Measurements from ENCODE around the gene OXA1L.
"Not testable (repeated sequence)": the region's sequence is repeated elsewhere in the genome, so short reads cannot be mapped to it uniquely, and the experiment has no call there.

OXA1L gene

DNA sequence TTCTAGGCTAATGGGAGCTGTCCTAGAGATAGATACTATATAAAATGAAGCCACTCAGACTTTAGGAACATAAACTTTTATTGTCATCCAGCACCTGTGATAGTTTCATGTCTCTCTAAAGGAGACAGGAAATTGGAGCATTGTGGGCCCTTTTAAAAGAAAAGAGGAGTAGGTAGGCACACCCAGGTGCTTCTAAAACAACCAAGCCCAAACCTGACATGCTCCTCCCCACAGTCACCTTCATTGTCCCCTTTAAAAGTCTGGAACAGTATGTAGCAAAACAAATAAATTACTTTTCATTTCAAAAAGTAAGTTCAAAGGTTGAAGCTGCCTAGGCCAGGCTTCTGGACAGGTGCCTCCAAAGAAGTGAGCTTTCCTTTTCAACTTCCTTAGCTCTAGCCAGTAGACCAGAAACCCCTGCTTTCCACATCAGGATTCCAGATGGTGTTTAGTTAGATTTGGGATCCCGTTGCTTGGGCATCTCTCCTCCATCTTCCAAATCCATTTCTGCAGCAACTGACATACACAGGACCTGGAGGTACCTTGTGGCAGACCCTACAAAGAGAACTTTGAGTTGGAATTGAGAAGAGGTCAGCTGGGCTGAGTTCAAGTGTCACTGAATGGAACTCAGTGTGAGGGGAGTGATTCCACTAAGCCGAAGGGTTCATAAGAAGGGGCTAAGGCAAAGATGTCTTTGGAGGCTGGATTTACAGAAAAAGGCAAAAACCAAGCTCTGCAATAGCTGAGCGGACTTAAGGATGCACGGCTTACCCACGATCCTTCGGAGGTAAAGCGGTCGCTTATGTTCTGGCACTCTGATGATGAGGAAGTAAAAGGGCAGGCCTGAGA lies 6.9 kb downstream of the OXA1L start:
- H3K9me3 ChIP-seq (ENCODE audit: low read length), result no peaks in the 10 kb centered on the region
- no peaks in the 10 kb centered on the region for H3K27me3 ChIP-seq (ENCODE audit: insufficient read depth, low read length)
- H3K4me3 ChIP-seq (ENCODE audit: low read length), result no peak overlapping the region
- H3K36me3 ChIP-seq (ENCODE audit: insufficient read depth, low read length), result peaks cover 48% of the 10 kb centered on the region
- peaks cover 3% of the 10 kb centered on the region for H3K4me1 ChIP-seq (ENCODE audit: insufficient read depth, low read length)
- H2AFZ ChIP-seq (ENCODE audit: low read depth, low read length), result no peak overlapping the region

DNA sequence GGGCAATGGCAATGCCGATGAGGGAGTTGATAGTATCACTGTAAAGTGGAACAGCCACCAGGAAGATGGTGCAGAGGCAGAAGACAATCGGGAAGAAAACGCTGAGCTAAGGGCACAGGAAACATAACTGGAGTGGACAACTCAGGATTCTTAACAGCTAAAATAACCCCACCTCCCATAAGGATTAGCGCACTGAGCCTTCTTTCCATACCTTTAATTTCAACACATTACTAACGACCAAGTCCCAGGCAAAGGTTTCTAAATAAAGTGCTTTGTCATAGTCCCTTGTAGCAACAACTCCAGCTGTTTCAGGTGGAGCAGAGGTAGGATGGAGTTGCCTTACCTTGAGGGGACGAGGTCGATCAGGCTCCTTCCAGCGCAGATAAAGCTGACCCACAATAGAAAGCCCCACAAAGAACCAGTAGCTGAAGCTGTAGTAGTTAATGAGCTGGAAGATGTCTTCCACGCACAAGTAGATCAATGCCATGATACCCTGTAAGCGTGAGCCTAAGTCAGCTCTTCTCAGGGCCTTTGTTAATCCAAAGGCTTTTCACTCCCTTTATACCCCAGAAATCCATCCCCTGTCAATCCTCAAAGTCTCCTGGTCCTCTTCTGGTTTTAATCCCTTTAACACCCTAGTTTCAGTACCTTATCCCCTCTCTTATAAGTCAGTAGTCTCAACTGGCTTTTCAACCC lies 7.7 kb downstream of the OXA1L start:
- no peak overlapping the region for H2AFZ ChIP-seq (ENCODE audit: low read depth, low read length)
- H3K36me3 ChIP-seq (ENCODE audit: insufficient read depth, low read length), result peaks cover 44% of the 10 kb centered on the region
- no peaks in the 10 kb centered on the region for H3K9me3 ChIP-seq (ENCODE audit: low read length)
- no peak overlapping the region for H3K4me3 ChIP-seq (ENCODE audit: low read length)
- no peaks in the 10 kb centered on the region for H3K27me3 ChIP-seq (ENCODE audit: insufficient read depth, low read length)
- H3K4me1 ChIP-seq (ENCODE audit: insufficient read depth, low read length), result no peaks in the 10 kb centered on the region

DNA sequence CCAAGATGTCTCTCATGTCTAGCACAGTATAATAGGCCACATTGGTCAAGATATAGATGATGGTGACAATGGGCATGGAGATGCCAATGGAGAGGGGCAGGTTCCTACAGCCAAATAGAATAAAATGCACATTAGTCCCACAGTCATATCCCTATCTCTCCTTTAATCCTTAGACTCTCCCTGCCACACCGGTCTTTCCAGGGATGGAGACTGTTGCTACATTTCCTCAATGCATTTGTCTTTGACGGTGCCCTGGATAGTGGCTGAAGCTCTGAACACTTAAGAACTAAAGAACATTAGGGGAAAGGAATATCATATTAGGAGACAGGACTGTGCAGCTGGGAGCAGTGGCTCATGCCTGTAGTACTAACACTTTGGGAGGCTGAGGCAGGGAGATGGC lies 9.7 kb downstream of the OXA1L start:
- H3K4me1 ChIP-seq (ENCODE audit: insufficient read depth, low read length), result no peaks in the 10 kb centered on the region
- H3K9me3 ChIP-seq (ENCODE audit: low read length), result no peaks in the 10 kb centered on the region
- H3K27me3 ChIP-seq (ENCODE audit: insufficient read depth, low read length), result no peaks in the 10 kb centered on the region
- H3K4me3 ChIP-seq (ENCODE audit: low read length), result no peak overlapping the region
- H3K36me3 ChIP-seq (ENCODE audit: insufficient read depth, low read length), result peaks cover 24% of the 10 kb centered on the region
- H2AFZ ChIP-seq (ENCODE audit: low read depth, low read length), result no peak overlapping the region

DNA sequence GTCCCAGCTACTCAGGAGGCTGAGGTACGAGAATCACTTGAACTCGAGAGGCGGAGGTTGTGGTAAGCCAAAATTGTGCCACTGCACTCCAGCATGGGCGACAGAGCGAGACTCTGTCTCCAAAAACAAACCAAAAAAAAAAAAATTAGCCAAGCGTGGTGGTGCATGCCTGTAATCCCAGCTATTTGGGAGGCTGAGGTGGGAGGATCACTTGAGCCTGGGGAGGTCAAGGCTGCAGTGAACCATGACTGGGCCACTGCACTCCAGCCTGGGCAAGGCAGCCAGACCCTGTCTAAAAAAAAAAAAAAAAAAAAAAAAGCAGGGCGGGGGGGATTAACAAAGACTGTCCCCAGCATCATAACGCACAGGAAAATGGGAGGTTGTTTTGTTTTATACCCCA lies 10.4 kb downstream of the OXA1L start:
- not testable (repeated sequence) for H2AFZ ChIP-seq (ENCODE audit: low read depth, low read length); H3K4me3 ChIP-seq (ENCODE audit: low read length); H3K27me3 ChIP-seq (ENCODE audit: insufficient read depth, low read length); H3K4me1 ChIP-seq (ENCODE audit: insufficient read depth, low read length); H3K9me3 ChIP-seq (ENCODE audit: low read length)
- H3K36me3 ChIP-seq (ENCODE audit: insufficient read depth, low read length), result peaks cover 18% of the 10 kb centered on the region

DNA sequence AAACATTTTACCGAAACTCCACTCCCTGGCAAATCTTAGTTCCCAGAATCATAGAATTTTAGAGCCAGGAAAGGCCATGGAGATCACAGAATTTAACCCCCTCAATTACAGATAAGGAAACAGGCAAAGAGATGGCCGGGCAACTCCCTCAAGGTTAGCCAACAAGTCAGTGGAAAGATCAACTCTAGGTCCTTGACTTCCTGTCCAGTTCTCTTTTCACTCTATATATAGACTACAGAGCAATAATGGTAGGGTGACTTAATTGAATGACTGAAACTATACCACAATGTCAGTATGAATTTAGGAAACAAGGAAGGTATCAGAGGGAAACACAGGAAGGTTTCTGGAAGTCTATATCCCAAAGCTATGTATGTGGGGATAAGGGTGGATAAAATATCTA lies 11.6 kb downstream of the OXA1L start:
- Histone ChIP-seq H2AFZ (ENCODE audit: low read depth, low read length) (no peak overlapping the region), H3K4me3 (ENCODE audit: low read length) (no peak overlapping the region), H3K4me1 (ENCODE audit: insufficient read depth, low read length) (no peaks in the 10 kb centered on the region), H3K9me3 (ENCODE audit: low read length) (no peaks in the 10 kb centered on the region), H3K27me3 (ENCODE audit: insufficient read depth, low read length) (no peaks in the 10 kb centered on the region), H3K36me3 (ENCODE audit: insufficient read depth, low read length) (peaks cover 12% of the 10 kb centered on the region)

DNA sequence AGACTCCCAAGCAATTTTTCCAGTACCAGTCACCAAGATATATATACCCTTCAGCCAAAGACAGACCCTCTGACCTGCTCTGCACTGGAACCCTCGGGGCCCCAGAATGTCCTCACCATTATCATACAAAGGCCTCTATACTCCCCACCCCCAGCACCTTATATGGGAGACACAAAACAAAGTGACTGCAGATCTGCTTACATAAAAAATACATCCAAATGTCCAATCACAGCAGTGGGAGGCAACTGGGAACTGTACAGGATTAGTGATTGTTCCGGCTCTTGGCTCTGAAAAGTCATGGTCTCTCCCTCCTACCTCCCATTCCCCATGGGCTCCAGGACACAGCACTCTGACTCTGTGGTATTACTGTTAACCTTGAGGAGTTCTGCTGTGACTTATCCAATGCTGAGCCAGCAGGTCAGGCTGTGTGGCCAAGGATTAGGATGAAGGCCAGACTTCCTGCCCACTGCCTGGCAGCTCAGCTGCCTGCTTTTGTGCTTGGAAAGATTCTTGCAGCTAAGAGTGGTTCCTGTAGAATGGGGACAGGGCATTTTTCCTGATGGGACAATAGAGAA lies 13.7 kb downstream of the OXA1L start:
- Histone ChIP-seq H3K36me3 (ENCODE audit: insufficient read depth, low read length) (no peaks in the 10 kb centered on the region), H3K4me3 (ENCODE audit: low read length) (no peak overlapping the region), H2AFZ (ENCODE audit: low read depth, low read length) (no peak overlapping the region), H3K9me3 (ENCODE audit: low read length) (no peaks in the 10 kb centered on the region), H3K4me1 (ENCODE audit: insufficient read depth, low read length) (no peaks in the 10 kb centered on the region), H3K27me3 (ENCODE audit: insufficient read depth, low read length) (no peaks in the 10 kb centered on the region)

DNA sequence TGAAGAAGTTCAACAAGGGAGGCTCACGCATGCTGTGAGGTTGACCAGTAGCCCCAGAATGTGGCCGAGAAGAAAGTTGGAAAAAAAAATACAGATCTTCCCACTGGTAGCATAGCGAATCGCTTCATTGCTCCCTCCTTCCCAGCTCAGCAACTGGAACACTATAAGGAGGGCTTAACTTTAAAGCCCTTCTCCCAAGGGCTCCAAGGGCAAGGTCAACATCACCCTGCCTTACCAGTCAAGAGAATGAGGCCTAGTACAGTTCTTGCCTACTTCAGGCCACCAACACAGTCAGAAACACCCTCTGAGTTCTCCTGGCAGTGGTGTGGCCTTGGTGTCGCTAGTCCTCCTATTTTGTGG lies 14.4 kb downstream of the OXA1L start:
- Histone ChIP-seq H3K27me3 (ENCODE audit: insufficient read depth, low read length) (no peaks in the 10 kb centered on the region), H3K9me3 (ENCODE audit: low read length) (no peaks in the 10 kb centered on the region), H3K36me3 (ENCODE audit: insufficient read depth, low read length) (no peaks in the 10 kb centered on the region), H3K4me3 (ENCODE audit: low read length) (no peak overlapping the region), H3K4me1 (ENCODE audit: insufficient read depth, low read length) (no peaks in the 10 kb centered on the region), H2AFZ (ENCODE audit: low read depth, low read length) (no peak overlapping the region)

DNA sequence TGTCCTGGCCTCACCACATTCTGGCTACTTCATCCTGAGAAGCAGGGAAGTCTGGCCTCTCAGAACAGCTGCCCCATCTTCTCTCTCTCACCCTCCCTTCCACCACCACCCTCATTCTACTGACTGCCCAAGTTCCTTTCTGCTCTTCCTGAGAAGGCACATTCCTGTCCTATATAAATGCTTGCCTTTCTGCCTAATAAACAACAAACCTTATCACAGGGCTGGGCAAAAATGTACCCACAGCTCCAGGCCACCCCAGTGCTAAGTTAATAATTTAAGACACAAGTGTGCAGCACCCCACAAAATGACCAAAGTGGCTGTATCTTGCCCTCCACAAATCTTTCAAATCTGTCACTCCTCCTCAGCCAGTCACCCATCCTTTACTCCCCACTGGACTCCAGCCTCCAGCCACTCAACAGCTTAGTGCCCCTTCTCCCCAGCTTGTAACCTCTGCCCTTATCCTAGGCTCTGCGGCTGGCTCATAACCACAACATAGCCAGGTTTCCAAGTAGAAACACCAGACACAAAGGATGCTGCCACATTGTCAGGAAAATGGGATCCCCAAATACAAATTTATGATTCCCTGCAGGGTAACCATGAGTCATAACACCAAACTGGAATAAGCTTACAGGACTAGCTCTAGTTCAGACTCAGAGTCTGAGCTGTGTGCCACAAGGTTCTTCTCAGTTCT lies 15.0 kb downstream of the OXA1L start:
- H3K27me3 ChIP-seq (ENCODE audit: insufficient read depth, low read length), result no peaks in the 10 kb centered on the region
- no peak overlapping the region for H3K4me3 ChIP-seq (ENCODE audit: low read length)
- no peaks in the 10 kb centered on the region for H3K9me3 ChIP-seq (ENCODE audit: low read length)
- no peak overlapping the region for H2AFZ ChIP-seq (ENCODE audit: low read depth, low read length)
- H3K36me3 ChIP-seq (ENCODE audit: insufficient read depth, low read length), result no peaks in the 10 kb centered on the region
- H3K4me1 ChIP-seq (ENCODE audit: insufficient read depth, low read length), result no peaks in the 10 kb centered on the region

DNA sequence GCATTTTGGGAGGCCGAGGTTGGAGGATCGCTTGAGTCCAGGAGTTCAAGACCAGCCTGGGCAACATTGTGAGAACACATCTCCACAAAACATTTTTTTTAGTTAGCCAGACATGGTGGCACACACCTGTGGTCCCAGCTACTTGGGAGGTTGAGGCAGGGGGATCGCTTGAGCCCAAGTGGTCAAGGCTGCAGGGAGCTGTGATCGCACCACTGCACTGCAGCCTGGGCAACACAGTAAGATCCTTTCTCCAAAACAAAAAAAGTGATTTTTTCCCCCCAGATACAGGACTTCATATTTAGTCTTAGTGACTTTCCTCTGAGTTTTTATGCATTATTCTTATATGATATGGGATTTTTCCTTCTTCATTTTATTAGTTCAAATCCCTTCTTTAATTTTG lies 20.2 kb downstream of the OXA1L start:
- Histone ChIP-seq H3K4me3 (ENCODE audit: low read length) (no peak overlapping the region), H3K4me1 (ENCODE audit: insufficient read depth, low read length) (no peaks in the 10 kb centered on the region), H3K36me3 (ENCODE audit: insufficient read depth, low read length) (no peaks in the 10 kb centered on the region), H3K9me3 (ENCODE audit: low read length) (no peaks in the 10 kb centered on the region), H3K27me3 (ENCODE audit: insufficient read depth, low read length) (no peaks in the 10 kb centered on the region), H2AFZ (ENCODE audit: low read depth, low read length) (no peak overlapping the region)

DNA sequence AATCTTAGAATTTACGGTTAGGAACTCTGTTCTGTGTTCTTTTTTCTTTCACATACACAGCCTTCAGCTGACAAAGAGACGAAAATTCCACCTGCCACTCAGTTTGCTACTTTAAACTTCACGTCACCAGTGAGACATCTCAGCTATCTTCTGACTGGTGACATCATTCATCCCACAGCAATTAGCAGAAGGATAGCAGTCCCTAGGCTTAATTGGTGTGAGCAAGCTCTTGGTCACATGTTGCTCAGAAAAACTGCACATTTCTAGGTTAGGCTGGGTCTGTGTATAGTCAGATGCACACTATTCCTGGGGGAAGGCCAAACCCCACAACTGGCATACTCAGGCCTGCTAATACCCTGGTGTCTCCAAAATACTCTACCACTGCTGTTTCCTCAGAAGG lies 24.8 kb downstream of the OXA1L start:
- no peak overlapping the region for H2AFZ ChIP-seq (ENCODE audit: low read depth, low read length)
- H3K36me3 ChIP-seq (ENCODE audit: insufficient read depth, low read length), result no peaks in the 10 kb centered on the region
- no peaks in the 10 kb centered on the region for H3K27me3 ChIP-seq (ENCODE audit: insufficient read depth, low read length)
- no peaks in the 10 kb centered on the region for H3K4me1 ChIP-seq (ENCODE audit: insufficient read depth, low read length)
- no peaks in the 10 kb centered on the region for H3K9me3 ChIP-seq (ENCODE audit: low read length)
- H3K4me3 ChIP-seq (ENCODE audit: low read length), result no peak overlapping the region

DNA sequence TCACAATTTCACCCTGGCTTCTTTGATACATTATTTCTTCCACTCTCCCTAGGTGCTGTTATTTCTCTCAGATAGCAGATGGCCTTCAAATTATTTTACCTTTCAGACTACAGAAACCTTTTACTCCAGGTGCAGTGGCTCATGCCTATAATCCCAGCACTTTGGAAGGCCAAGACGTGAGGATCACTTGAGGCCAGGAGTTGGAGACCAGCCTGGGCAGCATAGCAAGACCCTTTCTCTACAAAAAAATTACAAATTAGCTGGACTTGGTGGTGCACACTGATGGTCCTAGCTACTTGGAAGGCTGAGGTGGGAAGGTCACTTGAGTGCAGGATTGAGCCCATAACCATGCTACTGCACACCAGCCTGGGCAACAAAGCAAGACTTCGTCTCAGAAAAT lies 25.7 kb downstream of the OXA1L start:
- no peaks in the 10 kb centered on the region for H3K4me1 ChIP-seq (ENCODE audit: insufficient read depth, low read length)
- H3K27me3 ChIP-seq (ENCODE audit: insufficient read depth, low read length), result no peaks in the 10 kb centered on the region
- H3K36me3 ChIP-seq (ENCODE audit: insufficient read depth, low read length), result no peaks in the 10 kb centered on the region
- H2AFZ ChIP-seq (ENCODE audit: low read depth, low read length), result no peak overlapping the region
- H3K4me3 ChIP-seq (ENCODE audit: low read length), result no peak overlapping the region
- H3K9me3 ChIP-seq (ENCODE audit: low read length), result no peaks in the 10 kb centered on the region

DNA sequence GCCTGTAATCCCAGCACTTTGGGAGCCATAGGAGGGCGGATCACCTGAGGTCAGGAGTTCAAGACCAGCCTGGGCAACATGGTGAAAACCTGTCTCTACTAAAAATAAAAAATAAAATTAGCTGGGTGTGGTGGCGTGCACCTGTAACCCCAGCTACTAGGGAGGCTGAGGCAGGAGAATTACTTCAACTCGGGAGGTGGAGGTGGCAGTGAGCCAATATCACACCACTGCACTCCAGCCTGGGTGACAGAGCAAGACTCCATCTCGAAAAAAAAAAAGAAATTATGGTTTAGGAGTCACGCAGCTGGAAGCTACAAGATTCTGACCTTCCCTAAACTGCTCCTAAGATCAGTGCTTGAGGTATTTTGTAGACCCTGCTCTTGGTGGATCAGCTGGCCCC lies 27.1 kb downstream of the OXA1L start:
- not testable (repeated sequence) for H3K9me3 ChIP-seq (ENCODE audit: low read length); H3K36me3 ChIP-seq (ENCODE audit: insufficient read depth, low read length); H3K27me3 ChIP-seq (ENCODE audit: insufficient read depth, low read length); H2AFZ ChIP-seq (ENCODE audit: low read depth, low read length); H3K4me1 ChIP-seq (ENCODE audit: insufficient read depth, low read length); H3K4me3 ChIP-seq (ENCODE audit: low read length)

DNA sequence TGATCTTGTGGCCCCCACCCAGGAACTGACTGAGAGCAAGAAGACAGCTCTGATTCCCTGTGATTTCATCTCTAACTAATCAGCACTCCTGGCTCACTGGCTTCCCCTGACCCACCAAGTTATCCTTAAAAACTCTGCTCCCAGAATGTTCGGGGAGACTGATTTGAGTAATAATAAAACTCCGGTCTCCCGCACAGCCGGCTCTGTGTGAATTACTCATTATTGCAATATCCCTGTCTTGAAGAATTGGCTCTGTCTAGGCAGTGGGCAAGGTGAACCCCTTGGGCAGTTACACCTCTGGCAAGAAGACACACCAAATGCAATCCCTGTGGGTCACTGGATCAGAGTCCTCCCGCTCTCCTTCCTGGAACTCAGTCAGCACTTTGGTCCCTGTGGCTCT lies 27.5 kb downstream of the OXA1L start:
- Histone ChIP-seq H2AFZ (ENCODE audit: low read depth, low read length) (no peak overlapping the region), H3K27me3 (ENCODE audit: insufficient read depth, low read length) (no peaks in the 10 kb centered on the region), H3K36me3 (ENCODE audit: insufficient read depth, low read length) (no peaks in the 10 kb centered on the region), H3K9me3 (ENCODE audit: low read length) (no peaks in the 10 kb centered on the region), H3K4me1 (ENCODE audit: insufficient read depth, low read length) (no peaks in the 10 kb centered on the region), H3K4me3 (ENCODE audit: low read length) (no peak overlapping the region)

All from neuron (in vitro differentiated cells).